HG02763 (cell line): ENCODE results near the gene SRCIN1.
"Not testable (repeated sequence)": the region's sequence is repeated elsewhere in the genome, so short reads cannot be mapped to it uniquely, and the experiment has no call there.

Experiments
- ATAC-seq: cut with Tn5 transposase; IDR thresholded peaks from one replicate; pipeline ENCODE4 v1.9.1; 2021; ENCODE audit warnings: mild to moderate bottlenecking, moderate library complexity; ENCODE audit not compliant: unreplicated experiment

The SRCIN1 gene

DNA sequence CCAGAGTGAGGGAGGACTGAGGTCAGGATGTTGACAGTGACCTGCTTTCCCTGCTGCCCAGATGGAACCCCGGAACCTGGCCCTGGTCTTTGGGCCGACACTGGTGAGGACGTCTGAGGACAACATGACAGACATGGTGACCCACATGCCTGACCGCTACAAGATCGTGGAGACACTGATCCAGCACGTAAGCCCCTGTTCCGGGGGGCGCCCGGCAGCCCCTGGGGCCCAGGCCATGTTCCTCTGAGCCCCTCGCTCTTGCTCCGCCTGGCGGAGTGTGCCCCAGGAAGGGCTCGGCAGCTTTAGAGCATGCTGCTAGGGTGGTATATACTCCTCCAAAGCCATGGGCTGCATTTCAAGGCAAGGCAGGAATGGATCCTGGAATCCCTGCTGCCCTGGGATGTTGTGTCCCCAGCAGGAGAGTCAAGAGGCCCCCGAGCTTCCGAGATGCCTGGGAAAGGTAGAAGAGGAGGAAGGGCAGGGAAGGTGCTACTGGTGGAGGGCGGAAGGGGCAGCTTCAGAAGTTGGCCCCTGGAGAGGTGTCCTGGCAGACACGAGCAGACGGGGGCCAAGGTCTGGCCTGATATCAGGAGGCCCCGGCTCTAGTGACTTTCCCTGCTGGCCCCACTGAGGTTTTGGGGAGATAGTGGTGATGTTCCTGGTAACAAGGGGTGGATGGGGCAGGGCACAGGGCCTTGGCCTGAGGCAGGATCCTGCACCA is 114.2 kb downstream of the SRCIN1 start:
- ATAC-seq = not testable (repeated sequence)

GRCh38 chr17:38489774-38490173 is 116.0 kb downstream of the SRCIN1 start:
- not testable (repeated sequence) for ATAC-seq

- ATAC-seq = peak; percentile 70
Measured at GRCh38 chr17:38485681-38486298, 120.0 kb downstream of the SRCIN1 start.

DNA sequence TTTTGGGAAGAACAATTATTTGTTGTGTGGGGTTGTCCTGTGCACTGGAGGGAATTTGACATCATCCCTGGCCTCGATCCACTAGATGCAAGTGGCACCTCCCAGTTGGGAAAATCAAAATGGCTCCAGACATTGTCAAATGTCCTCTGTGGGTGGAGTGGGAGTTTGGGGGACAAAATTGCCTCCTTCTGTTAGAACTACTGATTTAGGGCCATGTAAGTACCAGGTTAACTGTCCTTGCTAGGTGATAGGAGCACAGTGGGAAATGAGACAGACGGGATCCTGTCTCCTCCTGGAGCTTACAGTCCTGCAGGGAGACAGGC is 120.6 kb downstream of the SRCIN1 start:
- ATAC-seq = no peak

GRCh38 chr17:38484242-38485145 is 121.3 kb downstream of the SRCIN1 start:
- ATAC-seq = not testable (repeated sequence)

GRCh38 chr17:38482700-38483043 is 123.1 kb downstream of the SRCIN1 start:
- ATAC-seq = not testable (repeated sequence)

DNA sequence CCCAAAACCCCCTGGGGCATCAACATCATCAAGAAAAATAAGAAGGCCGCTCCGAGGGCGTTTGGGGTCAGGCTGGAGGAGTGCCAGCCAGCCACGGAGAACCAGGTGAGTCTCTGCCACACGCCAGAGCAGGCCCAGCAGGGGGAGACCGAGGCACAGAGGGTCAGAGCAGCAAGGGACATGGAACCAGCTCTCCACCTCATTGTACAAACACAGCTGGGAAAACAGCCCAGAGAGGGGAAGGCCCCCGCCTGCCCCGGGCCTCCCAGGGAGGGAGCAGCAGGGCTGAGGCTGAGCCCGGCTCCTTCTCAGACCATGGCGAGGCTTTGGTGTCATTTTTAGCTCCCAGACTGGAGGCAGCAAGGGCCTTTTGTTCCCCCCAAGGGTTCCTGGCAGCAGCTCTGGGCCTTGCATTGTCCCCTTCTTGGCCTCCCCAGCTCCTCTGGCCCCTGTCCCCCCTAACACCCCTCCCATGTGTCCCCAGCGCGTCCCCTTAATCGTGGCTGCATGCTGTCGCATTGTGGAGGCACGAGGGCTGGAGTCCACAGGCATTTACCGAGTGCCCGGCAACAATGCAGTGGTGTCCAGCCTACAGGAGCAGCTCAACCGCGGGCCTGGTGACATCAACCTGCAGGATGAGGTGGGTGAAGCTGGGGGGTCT is 123.6 kb downstream of the SRCIN1 start:
- not testable (repeated sequence) for ATAC-seq
